Muscle of back (tissue), 10 donors: ENCODE results near the gene OR4D6. TPM values are rescaled to one million over a fixed set of nuclear protein-coding genes. Genes with fewer than 3 reads are reported as not detected.

ENCODE experiments used
- polyA plus RNA-seq, 10 donors: library from polyadenylated mRNA; unstranded; fragments of 120-200 nt; gene quantifications; one replicate each; pipeline ENCODE4 v1.2.1, GENCODE V29; 2013; ENCODE audit not compliant: insufficient read length in 10 of 10

OR4D6 gene
- polyA plus RNA-seq, 10 donors: not detected

Other genes with a start within 250 kb of the OR4D6 start
- 10 to 100 TPM in 8 of 10 donors, 1 to 10 TPM in 2; 9.2 to 16.5 (median 12.1) TPM for gene MPEG1, start 244.0 kb upstream of the OR4D6 start, polyA plus RNA-seq
- not detected for gene OR5AN1, start 98.1 kb upstream of the OR4D6 start, polyA plus RNA-seq
- under 1 TPM in 3 of 10 donors, not detected in 7; 0.03 TPM for gene OR5A2, start 30.5 kb upstream of the OR4D6 start, polyA plus RNA-seq
- gene OR5A1, start 20.5 kb upstream of the OR4D6 start, polyA plus RNA-seq: under 1 TPM in 1 of 10 donors, not detected in 9; 0.03 TPM
- gene OR4D10, start 16.4 kb downstream of the OR4D6 start, polyA plus RNA-seq: not detected
- gene OR4D11, start 46.6 kb downstream of the OR4D6 start, polyA plus RNA-seq: not detected
- under 1 TPM in 4 of 10 donors, not detected in 6; 0.03 to 0.05 (median 0.03) TPM for gene OR4D9, start 54.6 kb downstream of the OR4D6 start, polyA plus RNA-seq
- gene OSBP, start 158.8 kb downstream of the OR4D6 start, polyA plus RNA-seq: 10 to 100 TPM; 42.7 to 64.8 (median 47.5) TPM
- 10 to 100 TPM; 21.2 to 33.3 (median 27.2) TPM for gene PATL1, start 212.1 kb downstream of the OR4D6 start, polyA plus RNA-seq